Testis (tissue), 3 donors: Measurements from ENCODE around the gene GPATCH2. TPM values are rescaled to one million over a fixed set of nuclear protein-coding genes. Genes with fewer than 3 reads are reported as not detected.
"Not testable (repeated sequence)": the region's sequence is repeated elsewhere in the genome, so short reads cannot be mapped to it uniquely, and the experiment has no call there.

Source experiments
- DNase-seq: peaks from one replicate; pipeline ENCODE4 v3.0.0-alpha.2; 2019
- H3K27ac ChIP-seq, 2 donors: fragments of 200-600 bp; sonication (generic); one replicate each; pipeline ENCODE4 v1.5.1; 2019
- H3K27me3 ChIP-seq: fragments of 200-600 bp; sonication (generic); one replicate; pipeline ENCODE4 v1.5.1; 2019
- H3K36me3 ChIP-seq: fragments of 200-600 bp; sonication (generic); one replicate; pipeline ENCODE4 v1.5.1; 2017; ENCODE audit warnings: low read depth; ENCODE audit errors: missing control alignments
- H3K4me1 ChIP-seq: fragments of 200-600 bp; sonication (generic); one replicate; pipeline ENCODE4 v1.5.1; 2019
- H3K4me3 ChIP-seq, 2 donors: fragments of 200-600 bp; sonication (generic); one replicate each; pipeline ENCODE4 v1.5.1; 2017 to 2019
- H3K9me3 ChIP-seq: fragments of 200-600 bp; sonication (generic); one replicate; pipeline ENCODE4 v1.5.1; 2017
- POLR2A ChIP-seq: fragments of 450-650 bp; IDR thresholded peaks from one replicate; pipeline ENCODE4 v1.6.1; 2017; ENCODE audit warnings: antibody characterized with exemption, mild to moderate bottlenecking, moderate library complexity
- WGBS, 2 donors: methylation state at CpG; one replicate each; pipeline ENCODE4 v1.1.5; 2018; 5-methylcytosine and 5-hydroxymethylcytosine counted together
- intact Hi-C: fragments of 100-400 bp; cut with DNase I; formaldehyde crosslinking; loops from one replicate; pipeline ENCODE4 v1.15.1; 2023; ENCODE audit warnings: low total_unique reads
- polyA plus RNA-seq: library from polyadenylated mRNA; stranded (reverse); fragments of 350-450 nt; fragmentation: Illumina TruSeq; extraction: RNeasy Lipid Tissue Mini Kit (QIAGEN cat#74804); gene quantifications from one replicate; pipeline ENCODE4 v1.2.3, GENCODE V29; 2014; ENCODE audit warnings: low read depth, low replicate concordance; ENCODE audit not compliant: insufficient read depth
- total RNA-seq, 2 donors: library from RNA; depleted of rRNA; stranded (reverse); fragments of >200 nt; gene quantifications; one replicate each; pipeline ENCODE4 v1.2.3, GENCODE V29; 2016
- TF ChIP-seq, protein P1 (sequence below), 3 experiments: fragments of 450-650 bp in 2 of 3; fragments of 200-600 bp in 1 of 3; sonication (generic) in 1 of 3; IDR thresholded peaks; one replicate each; pipeline ENCODE4 v1.5.1; 2016 to 2019; ENCODE audit warnings: antibody characterized with exemption in 3 of 3, mild to moderate bottlenecking in 2 of 3, moderate library complexity in 1 of 3

Gene GPATCH2
- total and polyA plus RNA-seq, 3 donors from 2014 or later = 14.1 to 31.0 (median 20.6) TPM

DNA sequence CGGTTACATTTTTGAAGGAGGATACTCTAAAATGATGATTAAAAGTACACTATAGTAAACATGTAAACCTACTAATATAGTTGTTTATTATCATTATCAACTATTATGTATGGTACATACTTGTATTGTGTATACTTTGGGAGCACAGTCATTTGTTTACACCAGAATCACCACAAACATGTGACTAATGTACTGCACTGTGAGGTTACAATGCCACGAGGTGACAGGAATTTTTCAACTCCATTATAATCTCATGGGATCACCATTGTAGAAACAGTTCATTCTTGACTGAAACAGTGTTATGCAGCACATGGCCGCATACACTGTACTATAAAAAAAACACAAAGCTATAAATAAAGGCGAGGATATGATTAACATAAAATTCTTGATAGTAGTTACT, 44.3 kb downstream of the GPATCH2 start:
- Histone ChIP-seq H3K4me3 (no peak overlapping the region), H3K4me1 (no peaks in the 10 kb centered on the region), H3K27me3 (no peaks in the 10 kb centered on the region), H3K36me3 (no peaks in the 10 kb centered on the region), H3K9me3 (no peaks in the 10 kb centered on the region), H3K27ac (no peak overlapping the region)
- WGBS, 2 donors = 84 to 88% methylated on average over 4 of the region's 4 CpGs
- no peak for TF ChIP-seq POLR2A
- TF ChIP-seq, protein P1, sequence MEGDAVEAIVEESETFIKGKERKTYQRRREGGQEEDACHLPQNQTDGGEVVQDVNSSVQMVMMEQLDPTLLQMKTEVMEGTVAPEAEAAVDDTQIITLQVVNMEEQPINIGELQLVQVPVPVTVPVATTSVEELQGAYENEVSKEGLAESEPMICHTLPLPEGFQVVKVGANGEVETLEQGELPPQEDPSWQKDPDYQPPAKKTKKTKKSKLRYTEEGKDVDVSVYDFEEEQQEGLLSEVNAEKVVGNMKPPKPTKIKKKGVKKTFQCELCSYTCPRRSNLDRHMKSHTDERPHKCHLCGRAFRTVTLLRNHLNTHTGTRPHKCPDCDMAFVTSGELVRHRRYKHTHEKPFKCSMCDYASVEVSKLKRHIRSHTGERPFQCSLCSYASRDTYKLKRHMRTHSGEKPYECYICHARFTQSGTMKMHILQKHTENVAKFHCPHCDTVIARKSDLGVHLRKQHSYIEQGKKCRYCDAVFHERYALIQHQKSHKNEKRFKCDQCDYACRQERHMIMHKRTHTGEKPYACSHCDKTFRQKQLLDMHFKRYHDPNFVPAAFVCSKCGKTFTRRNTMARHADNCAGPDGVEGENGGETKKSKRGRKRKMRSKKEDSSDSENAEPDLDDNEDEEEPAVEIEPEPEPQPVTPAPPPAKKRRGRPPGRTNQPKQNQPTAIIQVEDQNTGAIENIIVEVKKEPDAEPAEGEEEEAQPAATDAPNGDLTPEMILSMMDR (IDR thresholded peaks at IDR 0.05) = no peak
- intact Hi-C loops = no loop called here
- DNase-seq = no peak

DNA sequence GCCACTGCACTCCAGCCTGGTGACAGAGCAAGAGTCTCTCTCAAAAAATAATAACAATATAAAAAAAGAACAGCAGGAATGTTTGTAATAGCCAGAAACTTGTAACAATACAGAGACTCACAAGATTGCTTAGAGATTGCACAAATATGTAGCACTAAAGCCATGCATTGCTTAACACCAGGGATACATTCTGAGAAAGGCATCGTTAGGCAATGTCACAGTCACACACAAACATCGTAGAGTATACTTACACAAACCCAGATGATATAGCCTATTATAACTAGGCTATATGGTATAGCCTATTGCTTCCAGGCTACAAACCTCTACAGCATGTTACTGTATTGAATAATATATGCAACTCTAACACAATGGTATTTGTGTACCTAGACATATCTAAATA, 45.3 kb downstream of the GPATCH2 start:
- intact Hi-C loops = no loop called here
- H3K27ac ChIP-seq = no peak overlapping the region
- TF ChIP-seq POLR2A = no peak
- TF ChIP-seq, protein P1 (IDR thresholded peaks at IDR 0.05) = no peak
- 77 to 95% methylated on average over 2 of the region's 2 CpGs for WGBS, 2 donors
- DNase-seq = no peak
- H3K4me3 ChIP-seq = no peak overlapping the region
- no peaks in the 10 kb centered on the region for H3K4me1 ChIP-seq
- no peaks in the 10 kb centered on the region for H3K27me3 ChIP-seq
- no peaks in the 10 kb centered on the region for H3K36me3 ChIP-seq
- H3K9me3 ChIP-seq = no peaks in the 10 kb centered on the region

DNA sequence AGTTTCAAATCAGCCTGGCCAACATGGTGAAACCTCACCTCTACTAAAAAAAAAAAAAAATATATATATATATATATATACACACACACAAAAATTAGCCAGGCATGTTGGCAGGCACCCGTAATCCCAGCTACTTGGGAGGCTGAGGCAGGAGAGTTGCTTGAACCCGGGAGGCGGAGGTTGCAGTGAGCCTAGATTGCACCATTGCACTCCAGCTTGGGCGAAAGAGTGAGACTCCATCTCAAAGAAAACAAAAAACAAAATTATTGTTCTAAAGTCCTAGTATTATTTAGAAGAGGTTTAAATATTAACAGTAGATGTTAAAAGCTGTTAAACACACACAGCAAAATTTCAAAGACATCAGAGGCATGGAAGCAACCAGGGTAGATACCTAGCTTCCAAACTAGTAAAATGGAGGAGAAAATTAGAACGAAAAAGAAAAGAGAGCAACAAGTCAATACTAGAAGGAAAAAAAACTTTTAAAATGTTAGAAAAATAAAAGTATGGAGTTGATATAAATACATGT, 46.5 kb downstream of the GPATCH2 start:
- DNase-seq, H3K4me1 ChIP-seq, H3K36me3 ChIP-seq, H3K27ac ChIP-seq, H3K9me3 ChIP-seq, H3K4me3 ChIP-seq, H3K27me3 ChIP-seq, intact Hi-C loops: not testable (repeated sequence)
- WGBS, 2 donors = 90 to 93% methylated on average over 5 of the region's 5 CpGs

DNA sequence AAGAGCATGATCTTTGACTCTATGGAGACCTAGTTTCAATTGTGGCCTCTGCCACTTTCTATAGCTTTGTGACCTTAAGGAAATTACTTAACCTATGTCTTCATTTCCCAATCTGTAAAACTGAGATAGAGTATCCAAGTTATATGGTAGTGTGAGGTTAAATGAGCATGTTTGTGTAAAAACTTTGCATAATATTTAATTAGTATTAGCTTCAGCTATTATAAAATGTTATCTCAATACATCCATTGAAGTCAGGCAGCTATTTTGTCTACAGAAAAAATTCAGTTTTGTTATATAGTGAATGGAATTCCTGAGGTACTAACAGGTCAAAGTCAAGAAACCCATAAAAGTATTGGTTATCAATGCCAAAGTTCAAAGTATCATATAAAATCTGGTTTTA, 53.6 kb downstream of the GPATCH2 start:
- TF ChIP-seq, protein P1 (IDR thresholded peaks at IDR 0.05) = no peak
- no peak for TF ChIP-seq POLR2A
- no peak for DNase-seq
- Histone ChIP-seq H3K4me3 (no peak overlapping the region), H3K27ac (no peak overlapping the region), H3K4me1 (no peaks in the 10 kb centered on the region), H3K36me3 (no peaks in the 10 kb centered on the region), H3K9me3 (no peaks in the 10 kb centered on the region), H3K27me3 (no peaks in the 10 kb centered on the region)
- intact Hi-C loops = no loop called here

DNA sequence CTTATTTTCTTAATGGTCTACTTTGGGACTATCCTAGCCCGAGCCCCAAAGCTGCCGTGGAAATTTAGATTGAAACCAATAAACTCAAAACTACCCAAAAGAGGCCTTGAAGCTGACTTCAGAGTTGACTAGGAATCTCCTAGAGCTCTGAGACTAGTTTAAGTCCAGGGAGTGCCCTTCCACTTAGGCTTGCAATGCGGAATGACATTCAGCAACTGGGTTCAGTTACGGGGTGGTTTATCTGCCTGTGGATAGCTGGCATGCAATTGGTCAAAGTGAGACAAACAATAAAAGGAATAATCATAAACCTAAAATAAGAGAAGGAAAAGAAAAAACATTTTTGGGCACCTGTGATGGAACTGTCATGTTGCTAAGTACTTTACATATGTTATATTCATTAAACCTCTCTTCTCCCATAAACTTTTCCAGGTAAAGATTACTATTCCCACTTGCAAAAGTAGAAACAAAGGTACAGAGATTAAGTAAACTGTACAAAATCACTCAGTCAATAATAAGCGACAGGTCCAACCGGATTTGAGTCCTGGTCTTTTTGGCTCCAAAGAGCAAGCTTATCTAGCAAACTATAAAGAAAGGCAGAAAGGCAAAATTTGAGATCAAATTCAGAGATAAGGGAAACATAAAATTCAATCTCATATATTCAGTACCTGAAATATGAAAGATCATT, 56.5 kb downstream of the GPATCH2 start:
- 91 to 94% methylated on average over 6 of the region's 6 CpGs for WGBS, 2 donors
- TF ChIP-seq, protein P1 (IDR thresholded peaks at IDR 0.05) = no peak
- TF ChIP-seq POLR2A = no peak
- Histone ChIP-seq H3K4me3 (no peak overlapping the region), H3K36me3 (no peaks in the 10 kb centered on the region), H3K27me3 (no peaks in the 10 kb centered on the region), H3K27ac (no peak overlapping the region), H3K9me3 (no peaks in the 10 kb centered on the region), H3K4me1 (no peaks in the 10 kb centered on the region)
- no peak for DNase-seq
- intact Hi-C loops = no loop called here
